Gastroesophageal sphincter (tissue), 4 donors: ENCODE results near the gene DNAAF5. TPM values are rescaled to one million over a fixed set of nuclear protein-coding genes. Genes with fewer than 3 reads are reported as not detected.

Source experiments
- ATAC-seq: fragments of 150-250 bp; one replicate; pipeline ENCODE4 v1.9.1; 2016; ENCODE audit warnings: mild to moderate bottlenecking, moderate library complexity
- H3K27ac ChIP-seq, 4 donors: fragments of 200-600 bp; sonication (generic) in 3 of 4; 1 replicate in 3 of 4; 2 replicates in 1 of 4; pipeline ENCODE4 v1.5.1; 2016 to 2019
- H3K27me3 ChIP-seq: fragments of 200-600 bp; sonication (generic); one replicate; pipeline ENCODE4 v1.5.1; 2019
- H3K36me3 ChIP-seq, 2 donors: fragments of 200-600 bp; sonication (generic); one replicate each; pipeline ENCODE4 v1.5.1; 2019; ENCODE audit warnings: control low read depth in 1 of 2
- H3K4me1 ChIP-seq, 3 donors: fragments of 200-600 bp; sonication (generic); 1 replicate in 2 of 3; 2 replicates in 1 of 3; pipeline ENCODE4 v1.5.1; 2016 to 2019; ENCODE audit warnings: control low read depth in 2 of 3
- H3K4me3 ChIP-seq, 2 donors: fragments of 200-600 bp; sonication (generic); one replicate each; pipeline ENCODE4 v1.5.1; 2019; ENCODE audit warnings: mild to moderate bottlenecking in 1 of 2, moderate library complexity in 1 of 2
- H3K9me3 ChIP-seq, 3 donors: fragments of 200-600 bp; sonication (generic); one replicate each; pipeline ENCODE4 v1.5.1; 2017 to 2019; ENCODE audit warnings: control low read depth in 2 of 3
- CTCF ChIP-seq, 4 experiments: fragments of 200-600 bp in 2 of 4; fragments of 450-650 bp in 2 of 4; sonication (generic) in 1 of 4; IDR thresholded peaks; one replicate each; pipeline ENCODE4 v1.5.1; 2017 to 2019; ENCODE audit warnings: antibody characterized with exemption in 4 of 4, mild to moderate bottlenecking in 2 of 4, moderate library complexity in 2 of 4
- EP300 ChIP-seq: sonication (generic); formaldehyde crosslinking; IDR thresholded peaks from one replicate; pipeline ENCODE4 v1.6.1; 2017; ENCODE audit warnings: antibody characterized with exemption, mild to moderate bottlenecking
- POLR2A ChIP-seq, 2 donors: fragments of 450-650 bp; IDR thresholded peaks; one replicate each; pipeline ENCODE4 v1.6.1; 2017; ENCODE audit warnings: antibody characterized with exemption in 2 of 2, mild to moderate bottlenecking in 2 of 2, moderate library complexity in 1 of 2
- POLR2AphosphoS5 ChIP-seq: sonication (generic); formaldehyde crosslinking; IDR thresholded peaks from one replicate; pipeline ENCODE4 v1.6.1; 2017; ENCODE audit warnings: antibody characterized with exemption
- WGBS, 2 donors: methylation state at CpG; one replicate each; pipeline ENCODE4 v1.1.5; 2018; ENCODE audit warnings: low coverage in 1 of 2; 5-methylcytosine and 5-hydroxymethylcytosine counted together
- total RNA-seq, 4 donors: library from RNA; depleted of rRNA; stranded (reverse); fragments of >200 nt; gene quantifications; one replicate each; pipeline ENCODE4 v1.1.0, GENCODE V29; 2016

The DNAAF5 gene
- total RNA-seq, 4 donors from 2014 or later = 17.4 to 36.4 (median 21.7) TPM

GRCh38 chr7:691361-692045, 35.0 kb upstream of the DNAAF5 start:
- 96 to 100% methylated on average over 3 to 11 of the region's 25 CpGs for WGBS, 2 donors
- peaks cover 0 to 35% (median 0%) of the 10 kb centered on the region in 3 donors for H3K9me3 ChIP-seq
- no peak for ATAC-seq

GRCh38 chr7:693280-693679, 33.2 kb upstream of the DNAAF5 start:
- Histone ChIP-seq H3K4me3 (no peak overlapping the region), H3K36me3 (peaks cover 0 to 10% of the 10 kb centered on the region in 2 donors), H3K27ac (peak overlapping the region in 1 of 4 donors; percentile 63), H3K9me3 (peaks cover 0 to 17% (median 0%) of the 10 kb centered on the region in 3 donors), H3K27me3 (no peaks in the 10 kb centered on the region), H3K4me1 (peaks cover 0 to 16% (median 0%) of the 10 kb centered on the region in 3 donors)
- no peak for ATAC-seq
- 98 to 100% methylated on average over 2 to 11 of the region's 22 CpGs for WGBS, 2 donors
- TF ChIP-seq CTCF (IDR thresholded peaks at IDR 0.05) = no peak
- no peak for TF ChIP-seq POLR2A (IDR thresholded peaks at IDR 0.05)
- TF ChIP-seq EP300 = no peak
- TF ChIP-seq POLR2AphosphoS5 = no peak

More at GRCh38 chr7:691361-692045, 35.0 kb upstream of the DNAAF5 start:
- Histone ChIP-seq H3K4me3 (no peak overlapping the region), H3K27ac (peak overlapping the region in 1 of 4 donors; percentile 63), H3K4me1 (peaks cover 0 to 10% (median 0%) of the 10 kb centered on the region in 3 donors), H3K36me3 (peaks cover 0 to 14% of the 10 kb centered on the region in 2 donors), H3K27me3 (no peaks in the 10 kb centered on the region)
- no peak for TF ChIP-seq EP300
- no peak for TF ChIP-seq POLR2A (IDR thresholded peaks at IDR 0.05)
- no peak for TF ChIP-seq CTCF (IDR thresholded peaks at IDR 0.05)
- TF ChIP-seq POLR2AphosphoS5 = no peak

GRCh38 chr7:696426-696811, 30.1 kb upstream of the DNAAF5 start:
- ATAC-seq = no peak
- Histone ChIP-seq H3K4me3 (no peak overlapping the region), H3K27me3 (no peaks in the 10 kb centered on the region), H3K9me3 (no peaks in the 10 kb centered on the region), H3K36me3 (no peaks in the 10 kb centered on the region), H3K27ac (peak overlapping the region in 1 of 4 donors; percentile 62), H3K4me1 (peaks cover 0 to 32% (median 0%) of the 10 kb centered on the region in 3 donors)
- 94% methylated on average over 3 of the region's 9 CpGs; no CpG with 5 or more reads in 1 of the 2 donors for WGBS, 2 donors
- no peak for TF ChIP-seq CTCF (IDR thresholded peaks at IDR 0.05)
- no peak for TF ChIP-seq POLR2AphosphoS5
- TF ChIP-seq POLR2A (IDR thresholded peaks at IDR 0.05) = no peak
- no peak for TF ChIP-seq EP300

- no peaks in the 10 kb centered on the region for H3K27me3 ChIP-seq
- TF ChIP-seq EP300 (no peak), POLR2A (IDR thresholded peaks at IDR 0.05) (no peak), POLR2AphosphoS5 (no peak), CTCF (IDR thresholded peaks at IDR 0.05) (no peak)
- peaks cover 0 to 32% (median 0%) of the 10 kb centered on the region in 3 donors for H3K4me1 ChIP-seq
- peak; percentile 18 for ATAC-seq
- no peak overlapping the region for H3K4me3 ChIP-seq
- H3K27ac ChIP-seq = peak overlapping the region in 2 of 4 donors; percentile 22 to 62
- no peaks in the 10 kb centered on the region for H3K36me3 ChIP-seq
- WGBS, 2 donors = 85 to 100% methylated on average over 2 to 8 of the region's 29 CpGs
- no peaks in the 10 kb centered on the region for H3K9me3 ChIP-seq
Measured at GRCh38 chr7:696812-697551, 29.5 kb upstream of the DNAAF5 start.
